SK-N-SH treated with all-trans-retinoic acid at 6 μM for 48 hours (cell line): Measurements from ENCODE around the gene ATOH8.

Experiments
- ATAC-seq: fragments of 200-7000 bp; cut with Tn5 transposase; 3 replicates; pipeline ENCODE4 v1.9.1; 2020; ENCODE audit warnings: mild to moderate bottlenecking, moderate library complexity
- ARNTL ChIP-seq: fragments of 450-650 bp; formaldehyde crosslinking; IDR thresholded peaks from 2 replicates; pipeline ENCODE4 v1.5.0; 2020; ENCODE audit warnings: low read depth, mild to moderate bottlenecking, moderate library complexity, borderline replicate concordance
- BACH2 ChIP-seq: fragments of 250-450 bp; sonication (Bioruptor Pico); IDR thresholded peaks from 2 replicates; pipeline ENCODE4 v1.9.0; 2021; ENCODE audit warnings: mild to moderate bottlenecking, borderline replicate concordance
- CREB5 ChIP-seq: fragments of 250-450 bp; sonication (Bioruptor Pico); IDR thresholded peaks from 2 replicates; pipeline ENCODE4 v1.5.1; 2020; ENCODE audit warnings: low read depth, mild to moderate bottlenecking, moderate library complexity
- CSDC2 ChIP-seq: fragments of 250-450 bp; sonication (Bioruptor Pico); IDR thresholded peaks from 2 replicates; pipeline ENCODE4 v1.5.0; 2020; ENCODE audit warnings: mild to moderate bottlenecking, moderate library complexity
- CSRNP3 ChIP-seq: fragments of 250-450 bp; sonication (Bioruptor Pico); IDR thresholded peaks from 2 replicates; pipeline ENCODE4 v1.5.1; 2021; ENCODE audit warnings: mild to moderate bottlenecking, moderate library complexity
- ESRRG ChIP-seq: fragments of 250-450 bp; sonication (Bioruptor Pico); IDR thresholded peaks from 2 replicates; pipeline ENCODE4 v1.6.1; 2021; ENCODE audit warnings: mild to moderate bottlenecking
- ISL1 ChIP-seq: fragments of 250-450 bp; sonication (Bioruptor Pico); IDR thresholded peaks from 2 replicates; pipeline ENCODE4 v2.1.2; 2022; ENCODE audit warnings: mild to moderate bottlenecking, moderate library complexity
- PATZ1 ChIP-seq: fragments of 250-450 bp; sonication (Bioruptor Pico); IDR thresholded peaks from 2 replicates; pipeline ENCODE4 v1.8.0; 2020; ENCODE audit warnings: mild to moderate bottlenecking, moderate library complexity, borderline replicate concordance
- PPARA ChIP-seq: fragments of 250-450 bp; sonication (Bioruptor Pico); IDR thresholded peaks from 2 replicates; pipeline ENCODE4 v1.5.0; 2020; ENCODE audit warnings: mild to moderate bottlenecking, borderline replicate concordance
- RARB ChIP-seq: fragments of 250-450 bp; sonication (Bioruptor Pico); IDR thresholded peaks from 2 replicates; pipeline ENCODE4 v1.8.0; 2021; ENCODE audit warnings: mild to moderate bottlenecking, moderate library complexity
- TCF4 ChIP-seq: fragments of 250-450 bp; sonication (Bioruptor Pico); IDR thresholded peaks from 2 replicates; pipeline ENCODE4 v1.8.0; 2021; ENCODE audit warnings: mild to moderate bottlenecking, moderate library complexity, borderline replicate concordance
- TOX ChIP-seq: fragments of 250-450 bp; sonication (Bioruptor Pico); IDR thresholded peaks from 2 replicates; pipeline ENCODE4 v1.8.0; 2021; ENCODE audit warnings: mild to moderate bottlenecking, moderate library complexity, borderline replicate concordance
- ZC3H10 ChIP-seq: fragments of 250-450 bp; sonication (Bioruptor Pico); IDR thresholded peaks from 2 replicates; pipeline ENCODE4 v1.5.1; 2021; ENCODE audit warnings: mild to moderate bottlenecking, moderate library complexity
- ZFP3 ChIP-seq: fragments of 250-450 bp; sonication (Bioruptor Pico); IDR thresholded peaks from 2 replicates; pipeline ENCODE4 v1.5.0; 2020; ENCODE audit warnings: mild to moderate bottlenecking, moderate library complexity
- ZFP30 ChIP-seq: fragments of 450-650 bp; formaldehyde crosslinking; IDR thresholded peaks from 2 replicates; pipeline ENCODE4 v1.5.0; 2022; ENCODE audit warnings: mild to moderate bottlenecking, moderate library complexity
- ZNF565 ChIP-seq: fragments of 450-650 bp; formaldehyde crosslinking; conservative IDR thresholded peaks from 2 replicates; pipeline ENCODE4 v1.5.0; 2020; ENCODE audit warnings: low read depth, mild to moderate bottlenecking, moderate library complexity
- ZNF70 ChIP-seq: fragments of 450-650 bp; formaldehyde crosslinking; IDR thresholded peaks from 2 replicates; pipeline ENCODE4 v1.5.0; 2020; ENCODE audit warnings: mild to moderate bottlenecking, moderate library complexity
- ZNF8 ChIP-seq: fragments of 450-650 bp; formaldehyde crosslinking; IDR thresholded peaks from 2 replicates; pipeline ENCODE4 v1.5.0; 2020; ENCODE audit warnings: mild to moderate bottlenecking, moderate library complexity
- TF ChIP-seq, protein P1 (sequence below): fragments of 250-450 bp; sonication (Bioruptor Pico); IDR thresholded peaks from 2 replicates; pipeline ENCODE4 v1.8.0; 2021; ENCODE audit warnings: low read depth, mild to moderate bottlenecking, moderate library complexity, borderline replicate concordance

ATOH8 gene

DNA sequence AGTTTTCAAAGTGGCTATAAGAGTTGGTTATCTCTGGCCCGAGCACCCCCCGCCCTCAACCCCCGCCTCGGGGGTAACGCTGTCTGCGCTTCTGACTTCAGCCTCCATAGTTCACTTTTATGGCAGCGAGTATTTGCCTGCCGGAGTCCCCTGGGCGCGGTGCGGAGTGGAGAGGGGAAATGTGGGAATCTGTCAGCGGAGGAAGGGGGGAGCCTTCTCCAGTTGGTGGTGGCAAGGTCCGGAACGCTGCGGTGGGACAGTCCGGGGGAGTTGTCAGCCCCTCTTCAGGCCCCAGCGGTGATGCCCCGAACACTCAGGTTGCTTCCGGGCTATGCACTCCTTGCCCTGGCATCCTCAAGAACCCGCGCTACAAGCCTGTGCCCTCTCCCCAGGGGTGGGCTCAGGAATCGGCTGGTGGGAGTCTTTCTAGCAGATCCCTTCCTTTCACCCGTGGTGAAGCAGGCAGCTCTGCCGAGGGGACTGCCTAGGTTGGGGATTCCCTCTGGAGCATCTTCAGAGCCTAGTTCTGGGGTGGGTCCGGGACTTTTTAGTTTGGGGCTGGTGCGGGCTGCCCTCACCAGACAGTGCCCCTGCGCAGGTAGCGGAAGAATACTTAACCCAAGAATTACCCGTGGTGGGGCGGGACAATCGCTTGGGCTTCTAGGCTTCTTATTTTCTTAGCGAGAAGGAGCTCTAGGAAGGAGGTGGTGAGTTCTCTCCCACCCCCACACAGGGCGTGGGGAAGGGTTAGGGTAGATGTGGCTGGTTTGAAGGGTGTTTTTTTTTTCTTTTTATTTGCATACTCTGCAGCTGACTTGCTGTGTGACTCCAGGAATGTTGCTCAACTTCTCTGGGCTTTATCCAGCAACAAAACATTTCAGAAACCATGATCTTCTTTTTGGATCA is 1.6 kb downstream of the ATOH8 start:
- ATAC-seq: peak; percentile 9
- TF ChIP-seq ZNF8 (CRISPR knock-in tag) (no peak), ZC3H10 (CRISPR knock-in tag) (no peak), ZFP30 (CRISPR knock-in tag) (no peak), RARB (CRISPR knock-in tag) (no peak), CSRNP3 (CRISPR knock-in tag) (no peak), ZNF70 (no peak), CREB5 (CRISPR knock-in tag) (no peak), ZFP3 (CRISPR knock-in tag) (no peak), BACH2 (CRISPR knock-in tag) (no peak), ZNF565 (CRISPR knock-in tag) (no peak), TCF4 (CRISPR knock-in tag) (no peak), CSDC2 (CRISPR knock-in tag) (no peak)
- TF ChIP-seq, protein P1, sequence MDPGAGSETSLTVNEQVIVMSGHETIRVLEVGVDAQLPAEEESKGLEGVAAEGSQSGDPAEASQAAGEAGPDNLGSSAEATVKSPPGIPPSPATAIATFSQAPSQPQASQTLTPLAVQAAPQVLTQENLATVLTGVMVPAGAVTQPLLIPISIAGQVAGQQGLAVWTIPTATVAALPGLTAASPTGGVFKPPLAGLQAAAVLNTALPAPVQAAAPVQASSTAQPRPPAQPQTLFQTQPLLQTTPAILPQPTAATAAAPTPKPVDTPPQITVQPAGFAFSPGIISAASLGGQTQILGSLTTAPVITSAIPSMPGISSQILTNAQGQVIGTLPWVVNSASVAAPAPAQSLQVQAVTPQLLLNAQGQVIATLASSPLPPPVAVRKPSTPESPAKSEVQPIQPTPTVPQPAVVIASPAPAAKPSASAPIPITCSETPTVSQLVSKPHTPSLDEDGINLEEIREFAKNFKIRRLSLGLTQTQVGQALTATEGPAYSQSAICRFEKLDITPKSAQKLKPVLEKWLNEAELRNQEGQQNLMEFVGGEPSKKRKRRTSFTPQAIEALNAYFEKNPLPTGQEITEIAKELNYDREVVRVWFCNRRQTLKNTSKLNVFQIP (CRISPR knock-in tag): no peak

GRCh38 chr2:85756195-85756594 is 2.4 kb downstream of the ATOH8 start:
- TF ChIP-seq, protein P1 (CRISPR knock-in tag): no peak
- no peak for TF ChIP-seq PPARA (CRISPR knock-in tag)
- no peak for TF ChIP-seq CREB5 (CRISPR knock-in tag)
- ATAC-seq: no peak

GRCh38 chr2:85756822-85757435 is 3.1 kb downstream of the ATOH8 start:
- no peak for TF ChIP-seq CSRNP3 (CRISPR knock-in tag)
- TF ChIP-seq ZNF70: no peak
- no peak for TF ChIP-seq PATZ1 (CRISPR knock-in tag)
- no peak for TF ChIP-seq ISL1 (CRISPR knock-in tag)
- TF ChIP-seq ZNF565 (CRISPR knock-in tag): no peak
- TF ChIP-seq CSDC2 (CRISPR knock-in tag): no peak
- TF ChIP-seq TOX: no peak
- TF ChIP-seq, protein P1 (CRISPR knock-in tag): no peak
- no peak for TF ChIP-seq ESRRG (CRISPR knock-in tag)
- TF ChIP-seq BACH2 (CRISPR knock-in tag): no peak
- no peak for TF ChIP-seq TCF4 (CRISPR knock-in tag)
- TF ChIP-seq ARNTL (CRISPR knock-in tag): no peak
- no peak for TF ChIP-seq CREB5 (CRISPR knock-in tag)
- TF ChIP-seq ZC3H10 (CRISPR knock-in tag): no peak
- no peak for TF ChIP-seq RARB (CRISPR knock-in tag)
- no peak for TF ChIP-seq PPARA (CRISPR knock-in tag)
- no peak for ATAC-seq
